ENCODE measurements around the gene CHKB. TPM values are rescaled to one million over a fixed set of nuclear protein-coding genes. Genes with fewer than 3 reads are reported as not detected.

Gene CHKB
- total RNA-seq, 1 experiment from 2014 or later = 55.1 TPM

- ChIA-PET RAD21 (ENCODE audit: low non-redundant PET in 1 of 2, low total read pairs in 2 of 2, uncharacterized antibody in 2 of 2, unreplicated experiment in 2 of 2) (no interaction called here), CTCF (interaction anchor here (1.4 to 1.6 kb wide), 2 partner anchors 21 to 37 kb away, joined by 3 to 4 read pairs; partner anchors contain the start of gene SYCE3), POLR2A (interaction anchor here (1.3 to 2.1 kb wide), 2 partner anchors 21 to 58 kb away, joined by 8 read pairs; partner anchors contain the start of genes SCO2 and SYCE3)
- H3K9ac ChIP-seq (ENCODE audit: low read length) = peak overlapping the region; percentile 90
- H3K4me2 ChIP-seq (ENCODE audit: low read length) = peak overlapping the region; percentile 97
- no peaks in the 10 kb centered on the region; a peak in 1 of 4 replicates for H3K36me3 ChIP-seq (ENCODE audit: control insufficient read depth in 1 of 2, insufficient read depth in 2 of 2, low read length in 2 of 2)
- no peaks in the 10 kb centered on the region for H3K9me2 ChIP-seq (ENCODE audit: insufficient read depth)
- TF ChIP-seq SIN3A (IDR thresholded peaks at IDR 0.05; ENCODE audit: low read depth) (0 out of 2 replicates have a peak, but pooled peaks have one; percentile 40), MAX (IDR thresholded peaks at IDR 0.05) (peak; percentile 46), EGR1 (IDR thresholded peaks at IDR 0.05; ENCODE audit: low read depth) (no peak; the same call in 1 of the 2 replicates), POLR2A (IDR thresholded peaks at IDR 0.05; ENCODE audit: borderline replicate concordance, extremely low read depth, insufficient read depth, insufficient read length) (no peak), ZFX (IDR thresholded peaks at IDR 0.05) (peak; percentile 89), YY1 (IDR thresholded peaks at IDR 0.05; ENCODE audit: extremely low read depth, insufficient replicate concordance, low read depth, low read length) (no peak), SP1 (IDR thresholded peaks at IDR 0.05; ENCODE audit: low read depth) (no peak), CEBPB (IDR thresholded peaks at IDR 0.05; ENCODE audit: low read depth) (no peak), FOSL1 (IDR thresholded peaks at IDR 0.05; ENCODE audit: low read depth) (no peak), EZH2phosphoT487 (IDR thresholded peaks at IDR 0.05; ENCODE audit: borderline replicate concordance) (no peak), EZH2 (IDR thresholded peaks at IDR 0.05) (no peak)
- H3K4me1 ChIP-seq (ENCODE audit: control insufficient read depth in 1 of 2, insufficient read depth in 2 of 2, low read length in 2 of 2) = peaks cover 5 to 28% of the 10 kb centered on the region in 2 experiments
- H3K4me3 ChIP-seq (replicated peaks in 1 of 2; ENCODE audit: low read depth in 1 of 2, low read length in 2 of 2) = peak overlapping the region; percentile 86 to 90
- no peak overlapping the region for H2AFZ ChIP-seq (ENCODE audit: low read depth, low read length, poor library complexity, severe bottlenecking)
- intact Hi-C loops (cut with micrococcal nuclease) = loop anchor here (2.0 kb wide), 1 partner anchor 29 kb away; no protein-coding TSS in a partner anchor
- no peaks in the 10 kb centered on the region for H4K20me1 ChIP-seq (ENCODE audit: insufficient read depth)
- H3K9me3 ChIP-seq (ENCODE audit: control insufficient read depth in 1 of 2, insufficient read depth in 1 of 2, low read depth in 1 of 2, low read length in 2 of 2) = no peaks in the 10 kb centered on the region
- ATAC-seq (peak; percentile 41), DNase-seq (ENCODE audit: low read depth, low spot score) (no peak)
- no TSS peak for BruUV-seq (replicated peaks)
- no peaks in the 10 kb centered on the region for H3K27me3 ChIP-seq (ENCODE audit: insufficient read depth, low read length)
- peak overlapping the region; percentile 99 for H3K27ac ChIP-seq (ENCODE audit: low read depth, low read length)
- peaks cover 17% of the 10 kb centered on the region; the same call in 1 of the 2 replicates for H3K79me2 ChIP-seq (ENCODE audit: insufficient read depth, low read length)
Measured at GRCh38 chr22:50583294-50583861, 729 bp upstream of the CHKB start.
